ENCODE results near the gene NHLH2.

NHLH2 gene

DNA sequence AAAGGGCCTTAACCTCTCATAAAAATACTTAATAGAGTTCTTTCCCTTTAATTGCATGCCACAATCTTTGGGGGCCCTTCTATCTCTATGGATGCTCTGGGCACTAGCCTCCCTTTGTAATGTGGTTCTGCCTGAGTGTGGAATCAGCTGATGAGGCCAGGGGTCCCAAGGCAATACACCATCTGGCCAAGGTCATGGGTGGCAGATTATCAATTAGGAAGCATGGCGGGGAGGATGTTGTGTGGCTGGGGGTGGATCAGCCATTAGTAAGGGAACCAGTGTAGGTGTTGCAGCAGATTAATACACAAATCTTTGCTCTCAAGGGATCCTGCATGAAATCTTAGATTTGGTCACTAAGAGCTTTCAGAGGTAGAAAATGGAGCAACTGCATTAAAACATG, 35.3 kb downstream of the NHLH2 start:
- DNase-seq (ENCODE audit: insufficient read length, low spot score) (no peak), FAIRE-seq (no peak)

DNA sequence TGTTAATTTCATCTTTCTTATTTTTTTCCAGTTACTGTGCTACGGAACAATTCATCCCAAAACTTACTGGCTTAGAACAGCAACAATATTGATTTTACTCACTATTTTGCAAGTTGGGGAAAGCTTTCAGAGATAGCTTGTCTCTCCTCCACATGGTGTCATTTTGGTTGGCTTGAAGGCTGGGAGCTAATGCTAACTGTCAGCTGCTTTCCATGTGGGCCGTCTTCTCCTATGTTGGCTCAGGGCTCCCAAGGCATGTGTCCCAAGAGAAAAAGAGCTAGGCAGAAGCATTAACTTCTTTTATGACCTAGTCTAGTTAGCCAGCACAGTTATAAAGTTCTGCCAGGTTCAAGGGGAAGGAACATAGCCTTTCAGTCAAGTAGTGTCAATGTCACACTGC, 38.5 kb downstream of the NHLH2 start:
- DNase-seq (ENCODE audit: insufficient read length, low spot score) (no peak), FAIRE-seq (no peak)

DNA sequence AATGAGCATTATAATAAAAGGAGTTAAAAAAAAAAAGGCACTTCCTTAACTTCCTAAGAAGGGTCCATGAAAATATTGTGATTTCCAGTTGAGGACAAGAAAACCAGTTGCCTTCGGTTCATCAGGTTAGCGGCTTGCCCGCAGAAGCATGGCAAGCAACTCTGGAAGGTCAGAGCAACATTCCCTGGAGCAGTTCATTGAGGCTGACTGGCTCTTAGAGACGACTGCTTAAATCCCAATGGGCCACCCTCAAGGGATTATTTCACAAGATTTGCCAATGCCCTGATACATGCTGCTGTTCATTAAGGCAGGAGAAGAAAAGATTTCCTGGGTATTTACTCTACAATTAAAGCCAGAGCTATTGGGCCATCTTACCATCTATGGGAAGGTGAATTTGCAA, 43.4 kb downstream of the NHLH2 start:
- no peak for DNase-seq (ENCODE audit: insufficient read length, low spot score)
- FAIRE-seq: no peak

GRCh38 chr1:115796897-115797296, 44.0 kb downstream of the NHLH2 start:
- DNase-seq (ENCODE audit: insufficient read length, low spot score): no peak
- FAIRE-seq: no peak

GRCh38 chr1:115796036-115796435, 44.9 kb downstream of the NHLH2 start:
- no peak for DNase-seq (ENCODE audit: insufficient read length, low spot score)
- no peak for FAIRE-seq

DNA sequence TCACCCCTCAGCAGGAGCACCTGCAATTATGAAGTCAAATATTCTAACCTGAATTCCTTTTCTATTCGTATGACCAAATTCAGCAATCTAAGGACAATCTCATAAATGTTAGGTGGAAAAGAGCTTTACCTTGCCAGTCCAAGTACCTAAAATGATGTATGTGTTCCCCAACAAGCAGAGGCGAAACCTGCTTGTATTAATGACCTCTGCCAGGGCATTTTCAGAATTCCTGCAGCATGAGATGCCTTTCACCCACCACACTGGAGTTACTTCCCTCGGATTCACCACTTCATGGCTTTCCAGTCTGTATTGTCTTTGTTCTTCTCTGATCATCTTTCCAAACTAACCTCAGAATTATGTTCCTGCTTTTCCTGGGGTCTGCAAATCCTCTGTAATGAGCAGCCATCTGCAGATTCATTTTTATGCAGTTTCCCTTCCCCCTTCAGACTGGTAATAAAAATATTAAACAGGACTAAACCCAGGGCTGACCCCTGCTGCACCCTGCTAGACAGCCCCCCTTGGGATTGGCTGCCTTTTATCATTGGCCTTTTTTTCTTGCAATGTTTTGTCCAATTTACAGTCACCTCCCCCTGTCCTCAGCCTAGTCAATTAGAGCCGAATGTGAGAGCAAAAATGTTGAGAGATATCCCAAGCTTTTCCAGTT, 45.8 kb downstream of the NHLH2 start:
- no peak for FAIRE-seq
- DNase-seq (ENCODE audit: insufficient read length, low spot score): no peak

DNA sequence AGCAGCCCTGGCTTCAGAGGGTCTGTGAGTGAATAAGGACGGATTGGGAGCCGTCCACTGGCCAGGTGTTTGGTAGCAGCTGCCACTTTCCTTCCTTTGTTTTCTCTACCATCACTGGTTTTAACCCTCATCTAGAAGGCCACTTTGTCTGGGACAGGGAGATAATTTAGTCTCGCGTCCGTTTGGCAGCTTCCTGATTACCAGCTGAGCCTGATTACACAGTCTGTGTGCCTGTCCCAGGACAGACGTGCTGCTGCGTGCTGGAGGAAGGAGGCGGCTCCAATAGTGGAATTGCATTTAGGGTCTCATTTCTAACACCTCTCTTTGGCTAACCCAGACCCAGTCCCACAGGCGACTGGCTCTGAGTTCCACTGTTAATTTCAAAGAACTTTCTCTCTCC, 47.8 kb downstream of the NHLH2 start:
- no peak for DNase-seq (ENCODE audit: insufficient read length, low spot score)
- no peak for FAIRE-seq

- FAIRE-seq (no peak), DNase-seq (ENCODE audit: insufficient read length, low spot score) (no peak)
Measured at GRCh38 chr1:115791816-115792215, 49.1 kb downstream of the NHLH2 start.

DNA sequence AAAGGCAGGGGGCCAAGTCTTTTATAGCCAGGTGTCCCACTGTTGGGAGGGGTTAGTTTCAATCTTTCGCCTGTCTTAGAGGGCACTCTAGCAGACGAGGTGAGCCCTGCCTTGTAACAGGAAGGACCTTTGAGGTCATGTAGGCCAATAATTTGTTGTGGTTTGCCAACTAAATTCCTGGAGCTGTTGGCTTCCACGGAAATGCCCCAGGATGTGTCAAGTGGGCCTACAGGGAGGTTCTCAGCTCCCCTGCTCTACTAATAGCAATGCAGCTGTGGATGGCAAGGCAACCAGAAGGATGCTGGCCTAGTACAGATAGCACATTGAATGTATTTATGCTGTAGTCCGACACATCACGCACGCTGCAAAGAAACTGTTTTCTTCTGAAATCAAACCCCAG, 50.1 kb downstream of the NHLH2 start:
- DNase-seq (ENCODE audit: insufficient read length, low spot score) (no peak), FAIRE-seq (no peak)

DNA sequence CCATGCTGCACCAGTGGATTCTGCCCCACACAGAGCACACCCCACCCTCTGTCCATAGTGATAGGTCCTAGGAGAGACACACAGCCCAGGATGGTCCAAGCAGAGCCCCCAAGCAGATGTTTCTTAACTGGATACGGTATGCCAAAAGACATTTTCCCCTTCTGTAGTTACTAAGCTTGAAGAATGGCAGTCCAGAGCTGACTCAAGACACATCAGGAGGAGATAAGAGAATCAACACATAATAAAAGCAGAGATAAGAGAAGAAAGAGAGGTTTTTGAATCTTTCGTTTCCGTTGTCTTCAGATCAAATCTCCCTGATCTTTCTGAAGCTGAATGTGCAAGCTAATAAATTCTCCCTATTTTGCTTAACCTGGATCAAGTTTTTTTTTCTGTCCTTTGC, 50.6 kb downstream of the NHLH2 start:
- no peak for FAIRE-seq
- DNase-seq (ENCODE audit: insufficient read length, low spot score): no peak
